HG03045 (cell line): ENCODE measurements around the gene HM13.
"Not testable (repeated sequence)": the region's sequence is repeated elsewhere in the genome, so short reads cannot be mapped to it uniquely, and the experiment has no call there.

ENCODE experiments used
- ATAC-seq: cut with Tn5 transposase; IDR thresholded peaks from one replicate; pipeline ENCODE4 v1.9.1; 2021; ENCODE audit warnings: mild to moderate bottlenecking, moderate library complexity; ENCODE audit not compliant: unreplicated experiment

Gene HM13

DNA sequence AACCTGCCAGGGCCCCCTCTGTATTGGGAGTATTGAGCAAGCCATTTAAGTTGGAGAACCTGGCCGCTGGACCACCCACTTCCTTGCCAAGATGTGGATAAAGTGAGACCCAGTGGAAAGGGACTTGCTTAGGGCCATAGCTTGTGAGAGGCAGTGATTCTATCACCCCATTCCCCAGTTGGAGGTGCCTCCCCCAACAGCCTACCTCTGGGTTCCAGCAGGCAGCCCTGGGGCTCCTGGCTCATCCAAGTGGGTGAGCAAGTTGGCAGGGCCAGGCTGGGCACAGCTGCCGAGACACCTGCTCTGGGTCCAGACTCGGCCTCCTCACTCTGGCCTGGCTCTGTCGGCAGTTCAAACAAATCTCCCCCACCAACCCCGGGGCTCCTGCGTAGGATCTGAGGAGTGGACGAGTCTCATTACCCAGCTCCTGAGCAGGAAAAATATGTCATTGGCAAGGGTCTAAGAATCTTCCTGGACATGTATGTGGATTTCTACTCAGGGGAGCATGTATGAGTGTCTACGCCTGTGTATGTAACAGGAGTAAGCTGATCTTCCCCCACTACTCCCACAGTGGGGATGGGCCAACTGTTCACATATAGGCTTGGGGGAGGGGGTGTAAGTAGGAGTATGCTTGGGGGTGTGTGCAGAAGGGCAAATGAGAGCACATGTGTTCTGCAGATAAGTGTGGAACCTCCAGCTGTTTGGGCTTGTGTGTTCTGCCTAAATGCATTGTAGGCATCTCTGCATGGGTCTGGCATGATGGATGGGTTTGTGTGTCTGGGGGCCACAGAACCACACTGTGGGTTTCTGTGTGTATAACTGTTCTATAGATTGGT lies 92.8 kb downstream of the HM13 start:
- ATAC-seq: no peak

DNA sequence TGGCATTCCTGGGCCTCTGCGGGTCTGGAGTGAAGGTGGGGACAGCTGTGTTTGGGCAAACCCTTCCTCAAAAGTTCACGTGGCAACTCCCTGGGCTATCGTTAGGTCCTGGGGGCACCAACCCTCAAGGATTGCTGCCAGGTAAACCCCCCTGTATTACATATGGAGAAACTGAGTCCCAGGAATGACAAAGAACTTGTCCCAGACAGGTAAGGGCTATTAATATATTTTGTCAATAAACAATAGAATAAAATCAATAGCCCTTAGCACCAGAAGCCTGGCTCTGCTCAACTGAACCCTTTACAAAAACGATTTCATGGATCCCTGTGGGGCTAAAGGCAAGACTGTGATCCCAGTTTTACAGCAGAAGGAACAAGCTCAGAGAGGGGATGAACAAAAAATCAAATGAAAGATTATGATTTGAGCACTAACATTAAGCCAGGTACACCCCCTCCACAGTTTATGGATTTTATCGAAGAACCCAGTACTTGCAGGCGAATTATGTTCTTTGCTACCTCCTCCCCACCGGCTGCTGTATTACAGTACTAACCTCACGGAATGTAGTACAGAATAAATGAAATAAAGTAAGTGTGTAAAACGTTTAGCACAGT lies 93.5 kb downstream of the HM13 start:
- ATAC-seq: no peak

DNA sequence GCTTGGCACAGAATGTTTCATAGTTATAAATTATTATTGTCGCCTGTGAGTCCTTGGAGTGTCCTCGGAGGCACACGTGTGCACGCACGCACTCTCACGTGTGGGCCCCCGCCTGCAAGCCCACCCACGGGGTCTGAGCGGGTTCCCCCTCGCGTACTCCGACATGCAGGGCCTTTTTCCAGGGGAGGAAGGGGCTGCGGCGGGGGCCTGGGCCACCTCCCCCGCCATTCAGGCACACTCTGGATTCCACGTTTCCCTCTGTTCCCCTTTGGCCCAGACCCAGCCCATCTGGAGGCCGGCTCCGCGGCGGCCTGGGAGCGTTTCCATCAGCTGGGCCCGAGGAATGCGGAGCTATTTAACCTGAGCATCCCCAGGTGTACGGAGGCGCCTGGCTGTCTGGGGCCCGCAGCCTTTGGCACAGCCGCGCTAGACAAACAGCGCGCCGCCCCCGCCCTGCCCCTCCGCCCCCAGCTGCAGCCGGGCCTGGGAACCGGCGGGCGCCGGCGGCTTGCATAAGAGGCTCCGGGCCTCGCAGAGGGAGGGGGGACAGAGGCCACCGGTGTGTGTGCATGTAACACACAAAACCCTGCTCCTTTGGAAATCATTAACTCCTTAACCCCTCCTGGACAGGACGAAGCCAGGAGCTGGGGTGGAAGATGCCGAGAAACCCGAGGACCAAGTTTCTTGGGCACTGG lies 94.2 kb downstream of the HM13 start:
- no peak for ATAC-seq

DNA sequence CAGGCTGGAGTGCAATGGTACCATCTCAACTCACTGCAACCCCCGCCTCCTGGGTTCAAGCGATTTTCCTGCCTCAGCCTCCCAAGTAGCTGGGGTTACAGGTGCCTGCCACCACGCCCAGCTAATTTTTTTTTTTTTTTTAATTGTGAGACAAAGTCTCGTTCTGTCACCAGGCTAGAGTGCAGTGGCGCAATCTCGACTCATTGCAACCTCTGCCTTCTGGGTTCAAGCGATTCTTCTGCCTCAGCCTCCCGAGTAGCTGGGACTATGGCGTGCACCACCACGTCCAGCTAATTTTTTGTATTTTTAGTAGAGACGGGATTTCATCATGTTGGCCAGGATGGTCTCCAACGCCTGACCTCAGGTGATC lies 98.0 kb downstream of the HM13 start:
- ATAC-seq: not testable (repeated sequence)

DNA sequence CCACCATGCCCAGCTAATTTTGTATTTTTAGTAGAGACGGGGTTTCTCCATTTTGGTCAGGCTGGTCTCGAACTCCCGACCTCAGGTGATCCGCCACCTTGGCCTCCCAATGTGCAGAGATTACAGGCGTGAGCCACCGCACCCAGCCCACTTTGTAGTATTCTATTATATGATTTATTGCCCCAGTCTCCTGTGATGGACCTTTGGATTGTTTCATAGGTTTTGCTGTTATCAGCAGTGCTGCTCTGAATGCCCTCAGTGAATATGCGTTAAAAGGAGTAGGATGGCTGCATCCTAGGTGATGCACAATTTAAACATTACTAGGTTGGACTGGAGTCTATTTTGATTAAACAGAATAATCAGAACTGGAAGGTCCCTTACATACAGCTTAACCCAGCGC lies 101.2 kb downstream of the HM13 start:
- ATAC-seq: no peak

DNA sequence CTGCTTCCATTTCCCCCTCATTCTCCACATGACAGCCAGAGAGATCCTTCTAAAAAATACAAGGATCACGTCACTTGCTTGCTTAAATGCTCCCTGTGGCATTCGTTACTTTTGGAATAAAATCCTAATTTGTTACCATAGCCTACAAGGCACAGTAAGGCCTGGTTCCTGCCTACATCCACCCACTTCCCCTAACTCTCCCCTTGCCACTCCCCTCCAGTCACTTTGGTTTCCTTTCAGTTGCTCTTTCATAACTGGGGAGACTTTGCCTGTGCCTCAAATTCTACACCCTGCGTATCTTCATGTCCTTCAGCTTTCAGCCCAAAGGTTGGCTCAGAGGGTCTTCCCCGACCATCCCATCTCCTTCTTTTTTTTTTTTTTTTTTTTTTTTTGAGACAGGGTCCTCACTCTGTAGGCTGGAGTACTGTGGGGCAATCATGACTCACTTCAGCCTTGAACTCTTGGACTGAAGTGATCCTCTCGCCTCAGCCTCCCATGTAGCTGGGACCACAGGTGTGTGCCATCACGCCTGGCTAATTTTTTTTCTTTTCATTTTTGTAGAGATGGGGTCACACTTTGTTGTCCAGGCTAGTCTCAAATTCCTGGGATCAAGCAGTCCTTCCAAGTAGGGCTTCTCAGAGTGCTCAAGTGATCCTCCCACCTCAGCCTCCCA lies 103.3 kb downstream of the HM13 start:
- no peak for ATAC-seq
